SKM-1 (cell line): ENCODE data around the gene ACP3.

Experiments used
- DNase-seq: peaks from one replicate; lab custom pipeline; 2025; ENCODE audit not compliant: unreplicated experiment; lab: John Stamatoyannopoulos, UW

Gene ACP3

GRCh38 chr3:132405609-132406299 lies 88.5 kb downstream of the ACP3 start:
- no peak for DNase-seq

GRCh38 chr3:132406587-132406986 lies 89.4 kb downstream of the ACP3 start:
- no peak for DNase-seq

GRCh38 chr3:132407025-132407424 lies 89.8 kb downstream of the ACP3 start:
- no peak for DNase-seq
